SU-DHL-6 (cell line): ENCODE data around the gene KLHL20.

Experiments used
- EZH2phosphoT487 ChIP-seq: fragments of 200-600 bp; sonication (generic), shearing (Covaris generic); conservative IDR thresholded peaks from 2 replicates; pipeline ENCODE4 v1.6.1; 2018; ENCODE audit warnings: mild to moderate bottlenecking, antibody characterized with exemption, low read length, moderate library complexity, mixed read lengths
- TF ChIP-seq, protein P1 (sequence below): fragments of 200-600 bp; sonication (generic); IDR thresholded peaks from one replicate; pipeline ENCODE4 v1.5.1; 2017; ENCODE audit warnings: antibody characterized with exemption, mild to moderate bottlenecking, low read length, moderate library complexity; ENCODE audit not compliant: insufficient read depth, poor library complexity, severe bottlenecking

GRCh38 chr1:173779936-173780335 is 65.2 kb downstream of the KLHL20 start:
- TF ChIP-seq EZH2phosphoT487 = no peak
- TF ChIP-seq, protein P1, sequence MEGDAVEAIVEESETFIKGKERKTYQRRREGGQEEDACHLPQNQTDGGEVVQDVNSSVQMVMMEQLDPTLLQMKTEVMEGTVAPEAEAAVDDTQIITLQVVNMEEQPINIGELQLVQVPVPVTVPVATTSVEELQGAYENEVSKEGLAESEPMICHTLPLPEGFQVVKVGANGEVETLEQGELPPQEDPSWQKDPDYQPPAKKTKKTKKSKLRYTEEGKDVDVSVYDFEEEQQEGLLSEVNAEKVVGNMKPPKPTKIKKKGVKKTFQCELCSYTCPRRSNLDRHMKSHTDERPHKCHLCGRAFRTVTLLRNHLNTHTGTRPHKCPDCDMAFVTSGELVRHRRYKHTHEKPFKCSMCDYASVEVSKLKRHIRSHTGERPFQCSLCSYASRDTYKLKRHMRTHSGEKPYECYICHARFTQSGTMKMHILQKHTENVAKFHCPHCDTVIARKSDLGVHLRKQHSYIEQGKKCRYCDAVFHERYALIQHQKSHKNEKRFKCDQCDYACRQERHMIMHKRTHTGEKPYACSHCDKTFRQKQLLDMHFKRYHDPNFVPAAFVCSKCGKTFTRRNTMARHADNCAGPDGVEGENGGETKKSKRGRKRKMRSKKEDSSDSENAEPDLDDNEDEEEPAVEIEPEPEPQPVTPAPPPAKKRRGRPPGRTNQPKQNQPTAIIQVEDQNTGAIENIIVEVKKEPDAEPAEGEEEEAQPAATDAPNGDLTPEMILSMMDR = no peak
